IMR-90 (cell line): ENCODE results near the gene FH. TPM values are rescaled to one million over a fixed set of nuclear protein-coding genes. Genes with fewer than 3 reads are reported as not detected.

Experiments
- ATAC-seq: fragments of 200-7000 bp; cut with Tn5 transposase; 2 replicates; pipeline ENCODE4 v1.9.1; 2020; ENCODE audit warnings: low read depth, mild to moderate bottlenecking, moderate library complexity
- BruUV-seq: library from RNA; stranded (reverse); fragments of 400-500 nt; replicated peaks from 2 replicates; lab custom pipeline; 2021; lab: Mats Ljungman, UMichigan
- CTCF ChIA-PET: fragments of 300-600 bp; formaldehyde crosslinking; extraction: SDS; loops from one replicate; lab custom pipeline; 2021; ENCODE audit warnings: antibody characterized with exemption; lab: Yijun Ruan, JAX
- POLR2A ChIA-PET: fragments of 300-600 bp; sonication (Branson Sonifier 250); formaldehyde crosslinking; loops from one replicate; lab custom pipeline; 2022; ENCODE audit warnings: antibody characterized with exemption; ENCODE audit not compliant: unreplicated experiment; lab: Charles Lee
- DNase-seq: peaks from one replicate; pipeline ENCODE4 v3.0.0; 2013
- H2AFZ ChIP-seq: replicated peaks from 2 replicates; pipeline ENCODE3; 2013; ENCODE audit warnings: low read length, mild to moderate bottlenecking; ENCODE audit not compliant: poor library complexity
- H2AK5ac ChIP-seq: 2 replicates; pipeline ENCODE4 v1.6.1; 2013; ENCODE audit warnings: low read depth, low read length, inconsistent platforms
- H2AK9ac ChIP-seq: replicated peaks from 2 replicates; pipeline ENCODE3; 2013; ENCODE audit warnings: mild to moderate bottlenecking, low read depth, low read length, moderate library complexity; ENCODE audit not compliant: poor library complexity
- H2BK120ac ChIP-seq: 2 replicates; pipeline ENCODE4 v1.6.1; 2013; ENCODE audit warnings: low read depth, low read length, inconsistent platforms
- H2BK15ac ChIP-seq: 3 replicates; pipeline ENCODE4 v1.6.1; 2013; ENCODE audit warnings: low read depth, low read length, inconsistent platforms
- H2BK20ac ChIP-seq: 2 replicates; pipeline ENCODE4 v1.6.1; 2013; ENCODE audit warnings: low read depth, mild to moderate bottlenecking, inconsistent platforms, low read length, moderate library complexity
- H2BK5ac ChIP-seq: 2 replicates; pipeline ENCODE4 v1.6.1; 2013; ENCODE audit warnings: mild to moderate bottlenecking, low read depth, low read length, inconsistent platforms; ENCODE audit not compliant: poor library complexity, severe bottlenecking
- H3K14ac ChIP-seq: replicated peaks from 2 replicates; pipeline ENCODE4 v1.6.1; 2013; ENCODE audit warnings: low read depth, low read length, inconsistent platforms
- H3K18ac ChIP-seq: 2 replicates; pipeline ENCODE4 v1.6.1; 2013; ENCODE audit warnings: low read depth, low read length, control low read depth
- H3K23ac ChIP-seq: 2 replicates; pipeline ENCODE4 v1.6.1; 2013; ENCODE audit warnings: low read depth, low read length, inconsistent platforms
- H3K27ac ChIP-seq: 2 replicates; pipeline ENCODE4 v1.5.1; 2013; ENCODE audit warnings: mild to moderate bottlenecking, control low read depth, low read length; ENCODE audit not compliant: insufficient read depth
- H3K27me3 ChIP-seq: 2 replicates; pipeline ENCODE4 v1.6.1; 2013; ENCODE audit warnings: low read length; ENCODE audit not compliant: control insufficient read depth, insufficient read depth
- H3K36me3 ChIP-seq: 2 replicates; pipeline ENCODE4 v1.6.1; 2013; ENCODE audit warnings: low read length, mixed read lengths; ENCODE audit not compliant: control insufficient read depth, insufficient read depth
- H3K4ac ChIP-seq: 2 replicates; pipeline ENCODE4 v1.6.1; 2013; ENCODE audit warnings: low read depth, low read length, inconsistent platforms
- H3K4me1 ChIP-seq: 2 replicates; pipeline ENCODE4 v1.6.1; 2013; ENCODE audit warnings: low read length, mixed read lengths; ENCODE audit not compliant: control insufficient read depth, insufficient read depth
- H3K4me2 ChIP-seq: 2 replicates; pipeline ENCODE4 v1.6.1; 2013; ENCODE audit warnings: low read depth, mild to moderate bottlenecking, control low read depth, low read length, moderate library complexity
- H3K4me3 ChIP-seq: 2 replicates; pipeline ENCODE4 v1.5.1; 2013; ENCODE audit warnings: low read depth, mild to moderate bottlenecking, control low read depth, low read length, moderate library complexity; ENCODE audit not compliant: insufficient read depth
- H3K56ac ChIP-seq: 2 replicates; pipeline ENCODE4 v1.6.1; 2013; ENCODE audit warnings: low read length, inconsistent platforms; ENCODE audit not compliant: insufficient read depth; ENCODE audit errors: extremely low read depth
- H3K79me1 ChIP-seq, 2 experiments: 2 replicates each; pipeline ENCODE4 v1.6.1; 2013; ENCODE audit warnings: low read length in 2 of 2, inconsistent platforms in 1 of 2, low read depth in 1 of 2
- H3K9ac ChIP-seq: 2 replicates; pipeline ENCODE4 v1.6.1; 2013; ENCODE audit warnings: low read depth, low read length, control low read depth
- H3K9me1 ChIP-seq: 2 replicates; pipeline ENCODE4 v1.6.1; 2013; ENCODE audit warnings: low read length, inconsistent platforms; ENCODE audit not compliant: insufficient read depth
- H3K9me3 ChIP-seq: 2 replicates; pipeline ENCODE4 v1.6.1; 2013; ENCODE audit warnings: low read length; ENCODE audit not compliant: control insufficient read depth, insufficient read depth
- H4K20me1 ChIP-seq: 2 replicates; pipeline ENCODE4 v1.6.1; 2013; ENCODE audit warnings: low read length, inconsistent platforms; ENCODE audit not compliant: insufficient read depth
- H4K5ac ChIP-seq: 2 replicates; pipeline ENCODE4 v1.6.1; 2013; ENCODE audit warnings: mild to moderate bottlenecking, low read depth, low read length, control low read depth
- H4K8ac ChIP-seq, 2 experiments: 2 replicates each; pipeline ENCODE4 v1.6.1; 2013; ENCODE audit warnings: low read depth in 2 of 2, low read length in 2 of 2, control low read depth in 1 of 2, inconsistent platforms in 1 of 2
- H4K91ac ChIP-seq: 2 replicates; pipeline ENCODE4 v1.6.1; 2013; ENCODE audit warnings: low read depth, low read length, inconsistent platforms; ENCODE audit not compliant: insufficient read depth
- CEBPB ChIP-seq: IDR thresholded peaks from 2 replicates; pipeline ENCODE4 v1.6.1; 2012; ENCODE audit warnings: low read depth, low read length, improper control_type of control experiment
- POLR2A ChIP-seq: IDR thresholded peaks from 2 replicates; pipeline ENCODE4 v1.6.1; 2012; ENCODE audit warnings: mild to moderate bottlenecking, low read depth, low read length
- RCOR1 ChIP-seq: IDR thresholded peaks from 2 replicates; pipeline ENCODE4 v1.6.1; 2012; ENCODE audit warnings: mild to moderate bottlenecking, low read length, improper control_type of control experiment; ENCODE audit not compliant: insufficient replicate concordance
- WGBS, 2 experiments: methylation state at CpG; one replicate each; pipeline versions ENCODE4 v1.1.5 to v1.1.7; 2013; ENCODE audit warnings: missing lambda C conversion rate in 2 of 2; ENCODE audit not compliant: insufficient read length in 1 of 2; ENCODE audit errors: extremely low coverage in 2 of 2; 5-methylcytosine and 5-hydroxymethylcytosine counted together
- dilution Hi-C: fragments of 300-500 bp; cut with HindIII; formaldehyde crosslinking; loops from one replicate; pipeline ENCODE4 v1.14.3; 2018; ENCODE audit warnings: low sequenced_read_pairs; ENCODE audit not compliant: unreplicated experiment
- in situ Hi-C: fragments of 300-500 bp; cut with MboI; formaldehyde crosslinking; loops from 3 replicates; pipeline ENCODE4 v1.14.3; 2019; ENCODE audit warnings: low sequenced_read_pairs, inconsistent platforms, mixed read lengths
- intact Hi-C: fragments of 100-400 bp; cut with micrococcal nuclease; formaldehyde crosslinking; loops from 2 replicates; pipeline ENCODE4 v1.10.0; 2022
- polyA plus RNA-seq, 3 experiments: library from polyadenylated mRNA; depleted of rRNA; stranded (reverse); fragments of >200 nt; gene quantifications; 2 replicates each; pipeline ENCODE4 v1.2.3, GENCODE V29; 2012; ENCODE audit warnings: low replicate concordance in 1 of 3
- total RNA-seq: library from RNA; depleted of rRNA; stranded (reverse); fragments of >200 nt; gene quantifications from 2 replicates; pipeline ENCODE4 v1.2.3, GENCODE V29; 2012

FH gene
- total and polyA plus RNA-seq, 2 of the 4 experiments (the other 2 are of a cell fraction): 75.5 to 78.7 TPM

DNA sequence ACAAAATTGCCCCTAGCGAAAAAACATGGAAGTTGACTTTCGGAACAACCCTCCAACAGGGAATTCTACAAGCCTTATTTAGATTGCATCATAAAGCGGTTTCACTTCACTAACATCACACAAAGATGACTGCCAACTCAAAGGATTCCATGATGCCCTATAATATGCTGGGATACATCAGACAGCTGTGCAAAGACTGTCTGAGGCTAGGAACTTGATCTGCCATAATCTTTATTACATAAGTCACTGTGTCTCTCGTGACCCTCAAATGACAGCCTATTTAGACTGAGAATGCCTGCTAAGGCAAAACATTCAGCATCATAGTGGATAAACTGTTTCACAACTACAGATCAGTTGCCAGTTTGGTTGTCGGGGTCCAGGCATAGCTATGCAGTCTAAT is 23.8 kb downstream of the FH start:
- no peak overlapping the region for H2AFZ ChIP-seq
- intact Hi-C loops: loop anchor here (5.0 kb wide), 1 partner anchor 548 kb away; no protein-coding TSS in a partner anchor
- H3K27ac ChIP-seq: no peak overlapping the region
- no peak overlapping the region for H3K9ac ChIP-seq
- H2BK15ac ChIP-seq: no peak overlapping the region
- H2AK5ac ChIP-seq: no peak overlapping the region
- H3K27me3 ChIP-seq: no peaks in the 10 kb centered on the region
- no peaks in the 10 kb centered on the region for H3K9me3 ChIP-seq
- peaks cover 16% of the 10 kb centered on the region for H3K36me3 ChIP-seq
- TF ChIP-seq RCOR1 (no peak), CEBPB (0 out of 2 replicates have a peak, but pooled peaks have one; percentile 12), POLR2A (no peak)
- no TSS peak for BruUV-seq
- CTCF ChIA-PET: no interaction called here
- H3K4me2 ChIP-seq: no peak overlapping the region
- H4K91ac ChIP-seq: no peak overlapping the region
- H3K79me1 ChIP-seq: no peaks in the 10 kb centered on the region
- DNase-seq (peak; percentile 8), ATAC-seq (no peak)
- no peak overlapping the region for H2BK5ac ChIP-seq
- in situ Hi-C loops: loop anchor here (5.0 to 25.0 kb wide), 2 partner anchors 763 to 1483 kb away; no protein-coding TSS in a partner anchor
- no peaks in the 10 kb centered on the region for H3K9me1 ChIP-seq
- WGBS, 2 experiments: 80% methylated on average over 1 of the region's 5 CpGs; no CpG with 5 or more reads in 1 of the 2 experiments
- no peak overlapping the region for H3K14ac ChIP-seq
- no peak overlapping the region for H3K4me3 ChIP-seq
- no peak overlapping the region for H2AK9ac ChIP-seq
- no peak overlapping the region for H3K4ac ChIP-seq
- H2BK120ac ChIP-seq: no peak overlapping the region
- no peak overlapping the region for H2BK20ac ChIP-seq
- POLR2A ChIA-PET: no interaction called here
- H3K56ac ChIP-seq: no peak overlapping the region
- no peak overlapping the region for H4K5ac ChIP-seq
- H3K23ac ChIP-seq: no peak overlapping the region
- no peak overlapping the region for H3K18ac ChIP-seq
- no peaks in the 10 kb centered on the region for H4K20me1 ChIP-seq
- H3K4me1 ChIP-seq: no peaks in the 10 kb centered on the region
- no peak overlapping the region for H4K8ac ChIP-seq
- dilution Hi-C loops: no loop called here
